CD8-positive, alpha-beta memory T cell (primary cell): ENCODE data around the gene REXO1. TPM values are rescaled to one million over a fixed set of nuclear protein-coding genes. Genes with fewer than 3 reads are reported as not detected.

Source experiments
- CTCF ChIA-PET: fragments of 350-600 bp; sonication (Branson Sonifier 250); formaldehyde crosslinking; loops from one replicate; lab custom pipeline; 2021; ENCODE audit warnings: antibody characterized with exemption; lab: Charles Lee
- POLR2A ChIA-PET: fragments of 350-600 bp; sonication (Branson Sonifier 250); formaldehyde crosslinking; loops from one replicate; lab custom pipeline; 2021; ENCODE audit warnings: antibody characterized with exemption; lab: Charles Lee
- DNase-seq, 5 donors: peaks; one replicate each; pipeline versions ENCODE4 v3.0.0 to v3.0.0-alpha.2; 2020 to 2022; ENCODE audit warnings: mixed read lengths in 1 of 5
- H3K27ac ChIP-seq: one replicate; pipeline ENCODE4 v1.7.0; 2013; ENCODE audit warnings: low read depth, mild to moderate bottlenecking, low read length, moderate library complexity
- H3K27me3 ChIP-seq: 2 replicates; pipeline ENCODE4 v1.7.0; 2013; ENCODE audit warnings: low read length, mild to moderate bottlenecking; ENCODE audit not compliant: insufficient read depth, poor library complexity, severe bottlenecking
- H3K36me3 ChIP-seq: 2 replicates; pipeline ENCODE4 v1.7.0; 2013; ENCODE audit warnings: mild to moderate bottlenecking, low read length, moderate library complexity; ENCODE audit not compliant: insufficient read depth
- H3K4me1 ChIP-seq: 2 replicates; pipeline ENCODE4 v1.7.0; 2013; ENCODE audit warnings: mild to moderate bottlenecking, low read length, moderate library complexity; ENCODE audit not compliant: insufficient read depth
- H3K4me3 ChIP-seq: 2 replicates; pipeline ENCODE4 v1.7.0; 2013; ENCODE audit warnings: mild to moderate bottlenecking, low read length
- H3K9me3 ChIP-seq: 2 replicates; pipeline ENCODE4 v1.7.0; 2013; ENCODE audit warnings: mild to moderate bottlenecking, low read length
- H3K27ac Mint-ChIP-seq, 8 donors: one replicate each; pipeline ENCODE4 v1.8.0; 2020 to 2021; ENCODE audit warnings: mixed read lengths in 8 of 8, mild to moderate bottlenecking in 6 of 8, inconsistent platforms in 3 of 8, moderate library complexity in 3 of 8
- H3K27me3 Mint-ChIP-seq, 2 donors: one replicate each; pipeline ENCODE4 v1.8.0; 2020 to 2021; ENCODE audit warnings: mixed read lengths in 2 of 2, mild to moderate bottlenecking in 1 of 2, moderate library complexity in 1 of 2
- H3K36me3 Mint-ChIP-seq, 3 donors: one replicate each; pipeline ENCODE4 v1.8.0; 2020 to 2021; ENCODE audit warnings: mixed read lengths in 3 of 3, inconsistent platforms in 1 of 3, mild to moderate bottlenecking in 1 of 3
- H3K4me1 Mint-ChIP-seq, 3 donors: one replicate each; pipeline ENCODE4 v1.8.0; 2020 to 2021; ENCODE audit warnings: mixed read lengths in 3 of 3, inconsistent platforms in 1 of 3, mild to moderate bottlenecking in 1 of 3
- H3K4me3 Mint-ChIP-seq, 7 donors: one replicate each; pipeline ENCODE4 v1.8.0; 2020 to 2021; ENCODE audit warnings: mixed read lengths in 7 of 7, mild to moderate bottlenecking in 6 of 7, moderate library complexity in 4 of 7, inconsistent platforms in 2 of 7
- H3K9me3 Mint-ChIP-seq, 5 donors: one replicate each; pipeline ENCODE4 v1.8.0; 2020 to 2022; ENCODE audit warnings: mixed read lengths in 5 of 5, mild to moderate bottlenecking in 3 of 5, moderate library complexity in 2 of 5, inconsistent platforms in 1 of 5
- polyA plus RNA-seq: library from polyadenylated mRNA; unstranded; fragments of 300-500 nt; fragmentation: Illumina TruSeq; gene quantifications from one replicate; pipeline ENCODE4 v1.2.3, GENCODE V29; 2021
- total RNA-seq, 2 experiments: library from RNA; stranded (reverse); gene quantifications; one replicate each; pipeline ENCODE4 v1.2.3, GENCODE V29; 2021

Gene REXO1
- total and polyA plus RNA-seq, 3 experiments from 2014 or later = 8.7 to 63.7 (median 61.0) TPM

GRCh38 chr19:1863638-1864479, 15.6 kb upstream of the REXO1 start:
- H3K27ac ChIP-seq = peak overlapping the region; percentile 79
- peak overlapping the region; percentile 66 to 92 (median 76) for H3K4me3 Mint-ChIP-seq
- peaks cover 30% of the 10 kb centered on the region for H3K4me1 ChIP-seq
- DNase-seq = peak; percentile 89 to 94 (median 93)
- CTCF ChIA-PET = interaction anchor here (1.0 to 2.7 kb wide), 13 partner anchors 9 to 83 kb away, joined by 3 to 10 read pairs (median 4); partner anchors contain the start of gene ABHD17A
- H3K4me3 ChIP-seq = peak overlapping the region; percentile 66
- peaks cover 17 to 52% (median 26%) of the 10 kb centered on the region in 3 donors for H3K4me1 Mint-ChIP-seq
- H3K27me3 Mint-ChIP-seq = peaks cover 0 to 4% of the 10 kb centered on the region in 2 donors
- no peaks in the 10 kb centered on the region for H3K9me3 ChIP-seq
- POLR2A ChIA-PET = interaction anchor here (0.7 to 2.0 kb wide), 6 partner anchors 7 to 42 kb away, joined by 3 to 14 read pairs (median 6); partner anchors contain the start of genes ADAT3 and SCAMP4
- H3K9me3 Mint-ChIP-seq = no peaks in the 10 kb centered on the region
- H3K36me3 Mint-ChIP-seq = peaks cover 0 to 7% (median 0%) of the 10 kb centered on the region in 3 donors
- no peaks in the 10 kb centered on the region for H3K36me3 ChIP-seq
- H3K27ac Mint-ChIP-seq = peak overlapping the region in 5 of 8 donors; percentile 40 to 85 (median 64)
- H3K27me3 ChIP-seq = no peaks in the 10 kb centered on the region

GRCh38 chr19:1863328-1863637, 15.0 kb upstream of the REXO1 start, which contains the start of gene KLF16:
Gene KLF16, minus strand, starts transcription at chr19:1863579. Its CDS starts 82 bp downstream, at chr19:1863497.
- Mint-ChIP-seq H3K4me3 (peak within 1 kb of the TSS; percentile 91 to 100 (median 95)), H3K27me3 (peaks cover 0 to 4% of the 10 kb centered on the region in 2 donors), H3K27ac (peak within 1 kb of the TSS; percentile 91 to 100 (median 96)), H3K36me3 (peaks cover 0 to 6% (median 0%) of the 10 kb centered on the region in 3 donors), H3K9me3 (no peaks in the 10 kb centered on the region), H3K4me1 (peaks cover 18 to 55% (median 28%) of the 10 kb centered on the region in 3 donors)
- Histone ChIP-seq H3K36me3 (no peaks in the 10 kb centered on the region), H3K27ac (peak within 1 kb of the TSS; percentile 79), H3K27me3 (no peaks in the 10 kb centered on the region), H3K4me1 (peaks cover 35% of the 10 kb centered on the region), H3K4me3 (peak within 1 kb of the TSS; percentile 66), H3K9me3 (no peaks in the 10 kb centered on the region)
- ChIA-PET CTCF (no interaction called here), POLR2A (no interaction called here)
- no peak for DNase-seq

GRCh38 chr19:1862424-1863327, 14.4 kb upstream of the REXO1 start:
- H3K9me3 ChIP-seq = no peaks in the 10 kb centered on the region
- Mint-ChIP-seq H3K36me3 (peaks cover 0 to 6% (median 0%) of the 10 kb centered on the region in 3 donors), H3K27ac (peak overlapping the region; percentile 91 to 100 (median 96)), H3K4me3 (peak overlapping the region; percentile 91 to 100 (median 95)), H3K27me3 (peaks cover 0 to 4% of the 10 kb centered on the region in 2 donors), H3K4me1 (peaks cover 20 to 57% (median 28%) of the 10 kb centered on the region in 3 donors), H3K9me3 (no peaks in the 10 kb centered on the region)
- ChIA-PET POLR2A (no interaction called here), CTCF (no interaction called here)
- DNase-seq = peak; percentile 54 to 82 (median 62)
- H3K4me1 ChIP-seq = peaks cover 39% of the 10 kb centered on the region
- H3K36me3 ChIP-seq = no peaks in the 10 kb centered on the region
- H3K27me3 ChIP-seq = no peaks in the 10 kb centered on the region
- H3K27ac ChIP-seq = peak overlapping the region; percentile 67
- H3K4me3 ChIP-seq = peak overlapping the region; percentile 56

GRCh38 chr19:1862068-1862423, 13.8 kb upstream of the REXO1 start:
- H3K9me3 Mint-ChIP-seq = no peaks in the 10 kb centered on the region
- Histone ChIP-seq H3K4me1 (peaks cover 44% of the 10 kb centered on the region), H3K9me3 (no peaks in the 10 kb centered on the region), H3K27ac (peak overlapping the region; percentile 67), H3K4me3 (peak overlapping the region; percentile 56), H3K27me3 (no peaks in the 10 kb centered on the region), H3K36me3 (no peaks in the 10 kb centered on the region)
- H3K4me3 Mint-ChIP-seq = peak overlapping the region; percentile 91 to 100 (median 95)
- peaks cover 0 to 5% (median 0%) of the 10 kb centered on the region in 3 donors for H3K36me3 Mint-ChIP-seq
- ChIA-PET POLR2A (no interaction called here), CTCF (no interaction called here)
- H3K27ac Mint-ChIP-seq = peak overlapping the region; percentile 91 to 100 (median 96)
- DNase-seq = no peak
- H3K27me3 Mint-ChIP-seq = peaks cover 0 to 4% of the 10 kb centered on the region in 2 donors
- peaks cover 20 to 58% (median 29%) of the 10 kb centered on the region in 3 donors for H3K4me1 Mint-ChIP-seq

GRCh38 chr19:1861599-1862031, 13.3 kb upstream of the REXO1 start:
- peaks cover 0 to 4% of the 10 kb centered on the region in 2 donors for H3K27me3 Mint-ChIP-seq
- peak overlapping the region; percentile 91 to 100 (median 95) for H3K4me3 Mint-ChIP-seq
- H3K9me3 Mint-ChIP-seq = no peaks in the 10 kb centered on the region
- peak overlapping the region; percentile 56 for H3K4me3 ChIP-seq
- H3K4me1 Mint-ChIP-seq = peaks cover 20 to 58% (median 27%) of the 10 kb centered on the region in 3 donors
- H3K27me3 ChIP-seq = no peaks in the 10 kb centered on the region
- H3K36me3 ChIP-seq = no peaks in the 10 kb centered on the region
- no peaks in the 10 kb centered on the region for H3K9me3 ChIP-seq
- peaks cover 44% of the 10 kb centered on the region for H3K4me1 ChIP-seq
- POLR2A ChIA-PET = no interaction called here
- no peak for DNase-seq
- peak overlapping the region; percentile 57 to 100 (median 95) for H3K27ac Mint-ChIP-seq
- peaks cover 0 to 5% (median 0%) of the 10 kb centered on the region in 3 donors for H3K36me3 Mint-ChIP-seq
- H3K27ac ChIP-seq = peak overlapping the region; percentile 67
- CTCF ChIA-PET = no interaction called here

GRCh38 chr19:1860821-1861598, 12.7 kb upstream of the REXO1 start:
- Histone ChIP-seq H3K9me3 (no peaks in the 10 kb centered on the region), H3K4me3 (no peak overlapping the region), H3K36me3 (no peaks in the 10 kb centered on the region), H3K27ac (peak overlapping the region; percentile 67), H3K4me1 (peaks cover 50% of the 10 kb centered on the region), H3K27me3 (no peaks in the 10 kb centered on the region)
- H3K4me3 Mint-ChIP-seq = peak overlapping the region; percentile 91 to 100 (median 95)
- peak overlapping the region; percentile 48 to 100 (median 86) for H3K27ac Mint-ChIP-seq
- ChIA-PET POLR2A (no interaction called here), CTCF (no interaction called here)
- H3K4me1 Mint-ChIP-seq = peaks cover 20 to 64% (median 30%) of the 10 kb centered on the region in 3 donors
- H3K9me3 Mint-ChIP-seq = no peaks in the 10 kb centered on the region
- H3K36me3 Mint-ChIP-seq = peaks cover 0 to 5% (median 0%) of the 10 kb centered on the region in 3 donors
- H3K27me3 Mint-ChIP-seq = peaks cover 0 to 4% of the 10 kb centered on the region in 2 donors
- no peak for DNase-seq
